Neutrophil (primary cell): ENCODE results near the gene SUGP2.
A peak's percentile ranks its signal among the peaks of the same experiment; 100 is the strongest.

Source experiments
- H3K27ac ChIP-seq: fragments of 200-600 bp; sonication (generic); 2 replicates; pipeline ENCODE4 v1.5.1; 2016; ENCODE audit warnings: mild to moderate bottlenecking, moderate library complexity
- H3K27me3 ChIP-seq: fragments of 200-600 bp; sonication (generic); 2 replicates; pipeline ENCODE4 v1.6.0; 2016; ENCODE audit warnings: mild to moderate bottlenecking
- H3K36me3 ChIP-seq: fragments of 200-600 bp; sonication (generic); 2 replicates; pipeline ENCODE4 v1.5.1; 2017
- H3K4me1 ChIP-seq, 2 experiments: fragments of 200-600 bp in 1 of 2; sonication (generic) in 1 of 2; 1 replicate in 1 of 2; 2 replicates in 1 of 2; pipeline versions ENCODE4 v1.5.1 to v1.6.1; 2013 to 2016; ENCODE audit warnings: low read depth in 1 of 2, low read length in 1 of 2, mild to moderate bottlenecking in 1 of 2, moderate library complexity in 1 of 2; ENCODE audit not compliant: control insufficient read depth in 1 of 2, insufficient read depth in 1 of 2
- H3K4me3 ChIP-seq, 2 experiments: fragments of 200-600 bp in 1 of 2; sonication (generic) in 1 of 2; 1 replicate in 1 of 2; 2 replicates in 1 of 2; pipeline ENCODE4 v1.5.1; 2013 to 2016; ENCODE audit warnings: low read depth in 1 of 2, low read length in 1 of 2, mild to moderate bottlenecking in 1 of 2, moderate library complexity in 1 of 2
- H3K9me3 ChIP-seq: fragments of 200-600 bp; sonication (generic); 2 replicates; pipeline ENCODE4 v1.5.1; 2016
- CTCF ChIP-seq: fragments of 200-600 bp; sonication (generic); IDR thresholded peaks from 2 replicates; pipeline ENCODE4 v1.5.1; 2016; ENCODE audit warnings: antibody characterized with exemption

The SUGP2 gene

GRCh38 chr19:18948976-18949356 is 84.4 kb downstream of the SUGP2 start:
- Histone ChIP-seq H3K4me1 (peaks cover 9 to 16% of the 10 kb centered on the region in 2 experiments), H3K27ac (no peak overlapping the region), H3K36me3 (no peaks in the 10 kb centered on the region), H3K4me3 (no peak overlapping the region), H3K9me3 (no peaks in the 10 kb centered on the region), H3K27me3 (no peaks in the 10 kb centered on the region)
- no peak for TF ChIP-seq CTCF

- H3K36me3 ChIP-seq = no peaks in the 10 kb centered on the region
- no peak overlapping the region for H3K27ac ChIP-seq
Observed at GRCh38 chr19:18948075-18948975, 85.0 kb downstream of the SUGP2 start.

GRCh38 chr19:18946918-18947317 is 86.4 kb downstream of the SUGP2 start:
- no peaks in the 10 kb centered on the region for H3K36me3 ChIP-seq
- peaks cover 9 to 17% of the 10 kb centered on the region in 2 experiments for H3K4me1 ChIP-seq
- no peaks in the 10 kb centered on the region for H3K9me3 ChIP-seq
- H3K4me3 ChIP-seq = no peak overlapping the region
- no peaks in the 10 kb centered on the region for H3K27me3 ChIP-seq
- no peak overlapping the region for H3K27ac ChIP-seq
- no peak for TF ChIP-seq CTCF

More at GRCh38 chr19:18948075-18948975, 85.0 kb downstream of the SUGP2 start:
- H3K27me3 ChIP-seq = no peaks in the 10 kb centered on the region
- TF ChIP-seq CTCF = no peak
- peaks cover 9 to 17% of the 10 kb centered on the region in 2 experiments for H3K4me1 ChIP-seq
- H3K9me3 ChIP-seq = no peaks in the 10 kb centered on the region
- H3K4me3 ChIP-seq = no peak overlapping the region

GRCh38 chr19:18946335-18946734 is 87.0 kb downstream of the SUGP2 start:
- H3K9me3 ChIP-seq = no peaks in the 10 kb centered on the region
- TF ChIP-seq CTCF = no peak

GRCh38 chr19:18945297-18945696 is 88.0 kb downstream of the SUGP2 start:
- no peak overlapping the region for H3K4me3 ChIP-seq
- H3K4me1 ChIP-seq = peaks cover 16 to 26% of the 10 kb centered on the region in 2 experiments
- H3K27ac ChIP-seq = peak overlapping the region; percentile 34
- TF ChIP-seq CTCF = no peak
- no peaks in the 10 kb centered on the region for H3K9me3 ChIP-seq
- H3K27me3 ChIP-seq = no peaks in the 10 kb centered on the region
- H3K36me3 ChIP-seq = no peaks in the 10 kb centered on the region

More at GRCh38 chr19:18946335-18946734, 87.0 kb downstream of the SUGP2 start:
- H3K27me3 ChIP-seq = no peaks in the 10 kb centered on the region
- H3K4me1 ChIP-seq = peaks cover 13 to 23% of the 10 kb centered on the region in 2 experiments
- H3K27ac ChIP-seq = no peak overlapping the region
- H3K4me3 ChIP-seq = no peak overlapping the region
- H3K36me3 ChIP-seq = no peaks in the 10 kb centered on the region
